ENCODE measurements around the gene RASA2. TPM values are rescaled to one million over a fixed set of nuclear protein-coding genes. Genes with fewer than 3 reads are reported as not detected.

RASA2 gene
- total RNA-seq, 4 donors from 2014 or later, result 23.2 to 34.1 (median 27.1) TPM

- no peak for TF ChIP-seq CTCF (IDR thresholded peaks at IDR 0.05; ENCODE audit: low read depth)
Measured at GRCh38 chr3:141528800-141529199, 42.0 kb downstream of the RASA2 start.

GRCh38 chr3:141529256-141529655 is 42.4 kb downstream of the RASA2 start:
- no peak for TF ChIP-seq CTCF (IDR thresholded peaks at IDR 0.05; ENCODE audit: low read depth)

GRCh38 chr3:141529717-141530414 is 43.0 kb downstream of the RASA2 start:
- TF ChIP-seq CTCF (IDR thresholded peaks at IDR 0.05; ENCODE audit: low read depth), result no peak

- TF ChIP-seq CTCF (IDR thresholded peaks at IDR 0.05; ENCODE audit: low read depth), result no peak
Measured at GRCh38 chr3:141530415-141530768, 43.6 kb downstream of the RASA2 start.

GRCh38 chr3:141532609-141533008 is 45.8 kb downstream of the RASA2 start:
- TF ChIP-seq CTCF (IDR thresholded peaks at IDR 0.05; ENCODE audit: low read depth), result no peak

GRCh38 chr3:141537856-141538255 is 51.0 kb downstream of the RASA2 start:
- no peak for TF ChIP-seq CTCF (IDR thresholded peaks at IDR 0.05; ENCODE audit: low read depth)

GRCh38 chr3:141538568-141539240 is 51.9 kb downstream of the RASA2 start:
- no peak for TF ChIP-seq CTCF (IDR thresholded peaks at IDR 0.05; ENCODE audit: low read depth)

Data from subcutaneous adipose tissue (tissue), 4 donors.